T1000 (cell line): ENCODE data around the gene HOXA13.

Source experiments
- DNase-seq: peaks from one replicate; lab custom pipeline; 2025; ENCODE audit warnings: mixed read lengths; lab: John Stamatoyannopoulos, UW

HOXA13 gene

DNA sequence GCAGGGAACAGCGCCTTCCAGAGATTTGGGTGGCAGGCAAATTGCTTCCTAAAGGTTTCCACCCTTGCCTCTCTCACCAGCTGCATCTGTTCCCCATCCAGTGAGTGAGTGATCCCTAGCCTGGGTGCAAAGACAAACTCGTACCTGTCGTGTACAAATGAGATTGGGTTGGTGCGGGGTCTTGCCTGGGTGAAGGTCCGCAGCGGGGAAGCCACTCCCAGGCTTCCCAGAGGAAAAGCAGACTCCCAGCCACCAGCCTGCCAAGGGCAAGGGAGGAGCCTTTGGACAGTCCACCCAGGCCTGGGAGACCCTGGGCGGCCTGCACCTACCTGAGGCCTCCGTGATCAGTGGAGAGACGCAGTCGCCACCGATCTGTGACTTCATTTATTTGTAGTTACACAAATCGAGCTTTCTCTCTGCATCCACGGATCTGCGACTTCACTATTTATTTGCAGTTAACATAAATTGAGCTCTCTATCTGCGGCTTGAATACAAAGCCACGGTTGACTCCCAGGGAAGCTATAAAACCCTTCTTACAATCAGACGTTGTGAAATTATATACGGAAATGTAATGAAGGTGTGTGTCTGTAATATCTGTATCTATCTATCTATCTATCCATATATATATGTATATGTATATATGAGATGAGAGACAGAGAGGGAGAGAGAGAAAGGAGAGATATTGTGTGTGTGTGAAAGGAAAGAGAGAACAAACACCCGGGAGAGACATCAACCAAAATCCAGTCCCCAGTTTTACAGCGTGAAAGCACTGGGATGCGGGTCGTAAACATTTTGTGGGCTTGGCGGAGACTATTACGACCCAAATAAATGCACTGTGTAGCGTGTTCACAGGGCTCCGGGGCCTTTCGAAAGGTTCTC is 40.4 kb downstream of the HOXA13 start:
- no peak for DNase-seq

DNA sequence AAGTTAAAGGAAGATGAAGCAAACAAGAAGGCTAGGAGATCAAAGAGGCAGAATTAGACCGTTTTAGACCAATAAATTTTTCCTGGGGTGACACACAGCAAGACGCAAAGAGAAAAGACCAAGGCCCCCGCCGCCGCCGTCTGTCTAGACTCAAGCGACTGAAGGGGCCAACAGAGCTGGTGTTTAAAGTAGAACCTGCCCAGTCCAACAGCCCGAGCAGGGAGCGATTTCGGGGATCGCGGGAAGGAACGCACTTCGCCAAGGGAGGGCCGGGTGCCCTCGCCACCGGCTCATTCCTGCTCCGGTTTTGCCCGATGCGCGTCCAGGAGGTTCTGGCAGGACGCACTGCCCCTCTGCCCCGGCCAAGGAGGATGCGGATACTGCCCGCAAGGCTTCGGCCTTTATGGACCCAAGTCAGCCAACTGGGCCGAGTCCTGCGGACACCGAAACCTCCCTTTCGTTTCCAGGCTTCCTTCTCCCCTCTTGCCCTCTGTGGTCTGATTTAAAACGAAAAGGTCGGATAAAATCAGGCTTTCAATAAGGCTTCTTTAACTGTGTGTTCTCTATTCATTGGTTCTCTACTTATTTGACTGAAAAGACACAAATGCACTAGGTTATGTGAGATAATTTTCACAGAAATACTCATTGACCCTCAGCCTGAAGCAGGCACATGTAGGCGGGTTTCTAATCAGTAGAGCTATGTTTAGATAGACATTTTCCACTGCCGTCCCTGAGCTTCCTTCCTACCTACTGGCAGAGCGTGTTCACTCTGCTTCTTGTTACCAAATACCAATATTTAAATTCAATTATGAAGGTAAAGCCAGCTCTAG is 41.2 kb downstream of the HOXA13 start:
- DNase-seq = no peak

DNA sequence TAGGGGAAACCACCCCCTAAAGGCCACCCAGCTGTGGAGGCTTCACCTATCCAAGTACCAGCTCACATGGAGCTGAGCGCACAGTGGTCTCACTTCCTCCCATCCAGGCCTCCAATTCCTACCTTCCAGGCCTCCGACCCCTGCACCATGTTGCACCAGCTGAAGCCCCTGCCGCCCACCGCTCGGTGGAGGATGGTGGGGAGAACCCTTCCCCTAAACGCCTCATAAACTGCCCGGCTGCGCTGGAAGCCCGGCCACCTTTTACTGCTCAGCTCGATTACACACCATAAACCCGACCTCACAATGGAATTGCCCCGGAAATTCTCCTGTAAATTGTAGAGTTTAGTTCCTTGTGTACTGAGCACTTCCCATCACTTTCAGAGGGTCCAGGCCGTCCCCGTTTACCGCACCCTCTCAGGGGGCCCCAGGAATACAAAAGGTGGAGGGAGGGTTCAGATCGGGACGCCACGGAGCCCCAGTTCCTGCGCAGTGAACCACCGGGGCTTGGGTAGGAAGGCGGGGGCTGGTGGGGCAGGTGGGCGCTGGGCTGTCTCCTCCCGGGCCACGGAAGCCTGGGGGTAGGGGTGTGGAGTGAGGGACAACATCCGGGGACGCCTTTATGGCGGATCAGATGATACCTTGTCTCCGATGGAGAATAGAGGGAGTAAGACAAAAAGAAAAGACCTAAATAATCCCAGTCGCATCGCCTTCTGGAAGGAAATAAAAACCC is 42.0 kb downstream of the HOXA13 start:
- DNase-seq = no peak

DNA sequence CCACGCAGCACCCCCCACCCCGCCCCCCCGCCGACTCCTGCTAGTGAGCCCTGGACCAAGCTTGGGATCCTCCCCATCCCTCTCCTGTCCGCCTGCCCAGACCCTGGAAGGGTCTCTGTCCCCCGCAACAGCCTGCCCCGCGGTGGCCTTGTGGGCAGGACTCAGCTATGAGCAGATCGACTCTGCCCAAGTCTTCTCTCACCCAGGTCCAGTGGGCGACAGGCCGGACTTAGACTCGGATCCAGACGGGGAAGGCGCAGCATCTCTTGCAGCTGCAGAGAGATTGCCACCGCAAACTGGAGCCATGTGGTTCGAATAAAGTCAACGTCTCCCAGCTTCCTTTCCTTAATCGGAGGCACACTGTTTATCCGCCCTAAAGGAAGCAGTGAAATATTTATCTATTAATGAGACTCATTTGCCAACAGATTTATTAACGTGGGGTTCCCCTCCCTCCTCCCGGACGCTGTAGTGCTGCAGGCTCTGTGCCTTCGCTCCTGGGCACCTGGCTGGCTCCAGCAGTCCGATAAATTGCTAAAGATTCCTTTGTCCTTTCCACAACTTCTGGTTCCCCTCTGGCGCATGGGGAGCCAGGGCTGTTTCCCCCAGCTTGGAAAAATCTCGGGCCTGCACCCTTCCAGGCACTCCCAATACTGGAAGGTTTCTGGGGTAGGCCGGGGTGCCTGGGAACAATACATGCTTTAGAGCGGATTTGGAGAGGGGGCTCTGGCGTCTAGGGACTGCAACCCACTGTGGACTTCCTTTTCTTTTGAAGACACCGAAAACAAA is 42.8 kb downstream of the HOXA13 start:
- DNase-seq = no peak

DNA sequence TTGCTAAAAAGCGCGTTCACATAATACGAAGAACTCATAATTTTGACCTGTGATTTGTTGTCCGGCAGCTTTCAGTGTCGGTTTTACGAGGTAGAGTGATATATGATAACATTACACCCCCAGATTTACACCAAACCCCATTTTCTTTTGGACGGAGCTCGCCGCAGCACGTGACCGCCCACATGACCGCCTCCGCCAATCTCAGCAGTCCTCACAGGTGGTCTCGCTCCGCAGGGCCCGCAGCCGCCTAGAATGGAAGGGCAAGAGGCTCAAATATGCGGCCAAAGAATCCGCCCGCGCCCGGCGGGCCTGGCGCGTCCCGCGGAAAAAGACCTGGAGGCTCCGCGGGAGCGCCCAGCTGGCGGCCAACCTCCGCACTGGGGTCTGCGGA is 43.4 kb downstream of the HOXA13 start, which contains the start of gene HOXA7:
HOXA7 (minus strand) TSS at position 168 of the 391 bp plus-strand sequence; CDS start at position 38, 130 bp downstream.
- DNase-seq = peak; percentile 35

DNA sequence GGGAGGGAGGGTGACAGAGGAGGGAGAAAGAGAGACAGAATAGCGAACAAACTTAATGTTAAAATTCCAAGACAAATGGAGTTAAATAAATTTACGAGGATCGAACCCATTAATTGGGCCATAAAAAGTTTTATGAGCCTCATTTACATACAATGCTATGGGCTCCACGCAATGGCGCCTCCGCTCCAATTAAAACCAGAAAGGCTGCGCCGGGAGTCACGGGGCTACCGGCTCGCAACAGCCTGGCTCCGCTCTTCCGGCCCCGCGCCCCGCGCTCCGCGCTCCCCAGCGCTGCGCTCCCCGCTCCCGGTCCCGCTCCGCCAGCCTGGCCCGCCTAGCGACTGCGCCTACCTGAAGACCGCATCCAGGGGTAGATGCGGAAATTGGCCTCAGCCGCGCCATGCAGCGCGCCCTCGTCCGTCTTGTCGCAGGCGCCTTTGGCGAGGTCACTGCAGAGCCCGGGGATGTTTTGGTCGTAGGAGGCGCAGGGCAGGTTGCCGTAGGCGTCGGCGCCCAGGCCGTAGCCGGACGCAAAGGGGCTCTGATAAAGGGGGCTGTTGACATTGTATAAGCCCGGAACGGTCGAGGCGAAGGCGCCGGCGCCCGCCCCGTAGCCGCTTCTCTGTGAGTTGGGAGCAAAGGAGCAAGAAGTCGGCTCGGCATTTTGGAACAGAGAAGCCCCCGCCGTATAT is 43.9 kb downstream of the HOXA13 start:
- peak; percentile 32 for DNase-seq

DNA sequence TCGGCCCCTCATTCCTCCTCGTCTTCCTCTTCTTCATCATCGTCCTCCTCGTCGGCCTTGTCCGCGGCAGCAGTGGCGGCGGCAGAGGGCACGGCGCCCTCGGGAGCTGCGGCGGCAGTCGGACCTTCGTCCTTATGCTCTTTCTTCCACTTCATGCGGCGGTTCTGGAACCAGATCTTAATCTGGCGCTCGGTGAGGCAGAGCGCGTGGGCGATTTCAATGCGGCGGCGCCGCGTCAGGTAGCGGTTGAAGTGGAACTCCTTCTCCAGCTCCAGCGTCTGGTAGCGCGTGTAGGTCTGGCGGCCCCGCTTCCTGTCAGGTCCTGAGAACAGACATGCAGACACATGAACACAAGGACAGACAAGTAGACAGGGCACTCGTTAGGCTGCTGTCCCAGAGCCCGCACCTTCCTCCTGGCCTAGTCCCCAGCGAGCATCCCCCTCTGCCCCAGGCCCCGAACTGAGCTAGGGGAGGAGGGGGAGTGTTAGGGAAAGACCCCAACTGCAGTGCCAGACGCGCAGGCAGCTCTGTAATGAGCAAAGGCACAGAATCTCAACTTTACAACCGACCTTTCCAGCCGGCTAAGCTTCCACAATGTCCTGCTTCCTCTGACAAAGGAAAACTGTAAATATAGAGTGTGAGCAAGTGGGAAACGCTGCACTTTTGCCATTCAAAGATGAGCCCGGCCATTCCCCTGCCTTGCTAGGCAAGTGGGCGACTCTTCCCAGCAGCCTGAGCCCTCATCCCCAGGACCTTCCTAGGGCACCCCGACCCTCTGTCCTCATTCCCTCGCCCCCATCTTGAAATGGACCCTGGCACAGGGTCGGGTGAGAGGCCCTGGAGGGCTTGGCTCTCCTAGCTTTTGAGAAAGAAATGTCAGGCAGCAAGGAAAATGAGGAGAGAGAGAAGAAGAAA is 44.7 kb downstream of the HOXA13 start:
- DNase-seq = no peak

DNA sequence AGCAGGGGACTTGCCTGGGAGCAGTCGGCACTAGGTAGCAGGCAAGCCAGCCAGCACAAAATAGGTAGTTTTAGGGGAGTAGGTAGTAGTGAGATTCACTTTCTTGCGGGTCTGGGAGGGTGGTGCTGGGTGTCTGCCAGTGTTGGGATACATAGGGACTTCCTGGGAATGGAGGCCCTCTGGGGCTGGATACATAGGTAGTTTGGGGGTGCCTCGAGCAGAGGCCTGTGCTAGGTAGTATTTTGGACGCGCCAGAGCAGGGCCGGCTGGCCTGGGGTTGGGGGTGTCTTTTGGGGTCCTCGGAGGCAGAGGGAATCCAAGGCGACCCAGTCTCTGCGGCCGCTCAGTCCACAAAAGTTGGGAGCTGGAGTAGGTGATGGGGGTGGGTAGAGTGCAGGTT is 45.5 kb downstream of the HOXA13 start:
- no peak for DNase-seq

DNA sequence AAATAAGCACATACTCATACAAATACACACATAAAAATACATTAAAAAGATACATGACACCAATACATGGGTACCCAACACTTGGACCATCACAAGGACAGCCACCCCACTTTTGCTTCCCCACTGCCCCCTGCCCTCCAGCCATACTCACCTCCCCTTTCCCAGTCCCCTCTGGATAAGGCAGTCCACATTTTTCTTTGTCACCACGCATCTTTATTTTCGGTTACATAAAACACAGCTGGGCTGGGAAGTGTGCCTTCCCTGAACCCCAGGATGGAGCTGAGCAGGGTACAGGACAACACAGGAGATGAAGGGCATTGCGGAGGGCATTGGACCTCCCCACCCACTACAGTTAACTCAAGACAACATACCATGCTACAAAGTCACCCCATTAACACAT is 46.4 kb downstream of the HOXA13 start:
- no peak for DNase-seq

DNA sequence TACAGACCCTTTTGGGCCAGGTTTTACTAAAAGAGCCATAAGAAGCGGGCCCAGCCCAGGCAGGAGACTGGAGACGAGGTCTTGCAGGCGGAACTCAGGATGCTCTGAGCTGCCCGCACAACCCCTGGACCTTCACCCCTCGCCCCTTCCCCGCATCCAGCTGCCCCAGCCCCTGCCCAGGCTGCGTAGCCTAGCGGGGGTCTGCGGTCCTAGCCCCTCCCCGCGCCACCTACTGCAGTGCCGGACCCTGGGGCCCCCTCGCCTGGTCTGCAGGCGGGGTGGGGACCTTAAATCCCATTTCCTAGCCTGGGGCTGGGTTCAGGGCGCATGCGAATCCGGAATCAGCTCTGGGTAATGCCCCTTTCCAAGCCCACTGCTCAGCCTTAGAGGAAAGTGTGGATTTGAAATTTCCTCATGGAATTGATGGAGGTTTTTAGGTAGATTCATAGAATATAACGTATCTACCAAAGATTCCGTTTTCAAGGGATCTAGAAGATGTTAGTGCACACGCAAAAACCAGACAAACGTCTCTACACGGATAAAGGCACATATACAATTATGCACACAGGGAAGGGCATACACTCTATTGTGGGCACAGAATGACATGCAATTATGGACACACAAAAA is 47.0 kb downstream of the HOXA13 start:
- DNase-seq = no peak

DNA sequence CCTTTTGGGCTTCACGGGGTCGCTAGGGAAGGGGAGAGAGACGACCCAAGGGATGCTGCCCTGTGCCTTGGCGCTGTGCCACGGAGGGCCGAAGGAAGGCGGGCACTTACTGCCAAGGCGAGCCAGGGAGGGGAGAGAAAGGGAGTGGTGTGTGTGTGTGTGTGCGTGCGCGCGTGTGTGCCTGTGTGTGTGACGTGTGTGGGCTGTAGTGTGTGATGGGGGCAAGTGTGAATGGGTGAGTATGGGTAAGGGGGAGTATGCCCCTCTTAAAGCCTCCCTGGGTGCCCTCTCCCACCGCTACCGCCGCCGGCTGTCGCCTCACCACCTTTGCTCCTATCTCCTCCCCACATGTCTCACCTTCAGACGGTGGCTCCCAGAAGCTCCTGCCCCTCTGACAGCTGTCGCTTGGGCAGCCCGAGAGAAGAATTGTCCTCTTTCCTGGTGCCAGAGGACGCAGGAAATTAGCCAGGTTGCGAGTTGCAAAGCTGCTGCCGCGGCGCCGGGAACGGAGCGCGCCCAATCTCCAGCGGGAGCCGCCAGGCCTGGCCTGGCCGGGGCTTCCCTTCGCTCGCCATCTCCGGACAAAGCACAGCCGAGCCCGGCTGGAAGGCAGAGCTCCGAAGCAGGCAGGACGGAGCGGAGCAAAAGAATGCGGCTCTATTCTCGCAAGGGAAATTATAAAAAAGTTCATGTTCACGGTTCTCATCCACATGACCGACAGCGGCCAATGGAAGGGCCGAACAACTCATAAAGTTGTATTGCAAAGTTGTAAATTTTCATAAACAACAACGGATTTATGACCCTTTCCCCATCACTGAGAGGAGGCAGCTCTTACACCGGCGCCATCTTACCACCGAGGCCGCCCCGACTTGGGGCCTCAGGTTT is 47.7 kb downstream of the HOXA13 start, which contains the start of gene HOXA3:
HOXA3 (minus strand) TSS at position 653 of the 885 bp plus-strand sequence. CDS start 41,943 bp downstream, outside the sequence.
- no peak for DNase-seq

DNA sequence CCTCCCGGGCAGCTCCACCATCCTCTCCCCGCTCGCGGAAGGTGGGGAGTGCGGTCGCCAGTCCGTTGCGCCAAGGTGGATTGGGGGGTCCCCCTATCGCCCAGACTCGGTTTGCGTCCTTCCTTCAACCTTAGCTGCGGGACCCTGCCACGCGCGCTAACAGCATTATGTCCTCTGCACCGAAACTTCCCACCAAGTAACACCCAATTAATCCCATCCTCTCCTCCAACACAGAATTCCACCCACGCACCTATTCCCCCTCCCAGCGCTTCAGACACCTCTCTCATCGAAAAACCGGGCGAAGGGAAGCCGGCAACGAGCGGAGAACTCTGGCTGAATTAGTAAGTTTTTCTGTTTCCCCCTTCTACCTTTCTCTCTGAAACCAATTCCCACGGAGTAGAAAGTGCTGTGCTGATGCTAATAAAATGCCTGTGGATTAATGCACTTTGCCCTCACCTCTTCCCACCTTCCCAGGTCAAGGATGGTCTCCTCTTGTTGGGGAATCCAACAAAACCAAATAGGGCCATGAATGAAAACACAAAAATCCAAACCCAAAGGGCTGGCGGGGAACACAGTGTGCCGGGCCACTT is 48.5 kb downstream of the HOXA13 start:
- no peak for DNase-seq

DNA sequence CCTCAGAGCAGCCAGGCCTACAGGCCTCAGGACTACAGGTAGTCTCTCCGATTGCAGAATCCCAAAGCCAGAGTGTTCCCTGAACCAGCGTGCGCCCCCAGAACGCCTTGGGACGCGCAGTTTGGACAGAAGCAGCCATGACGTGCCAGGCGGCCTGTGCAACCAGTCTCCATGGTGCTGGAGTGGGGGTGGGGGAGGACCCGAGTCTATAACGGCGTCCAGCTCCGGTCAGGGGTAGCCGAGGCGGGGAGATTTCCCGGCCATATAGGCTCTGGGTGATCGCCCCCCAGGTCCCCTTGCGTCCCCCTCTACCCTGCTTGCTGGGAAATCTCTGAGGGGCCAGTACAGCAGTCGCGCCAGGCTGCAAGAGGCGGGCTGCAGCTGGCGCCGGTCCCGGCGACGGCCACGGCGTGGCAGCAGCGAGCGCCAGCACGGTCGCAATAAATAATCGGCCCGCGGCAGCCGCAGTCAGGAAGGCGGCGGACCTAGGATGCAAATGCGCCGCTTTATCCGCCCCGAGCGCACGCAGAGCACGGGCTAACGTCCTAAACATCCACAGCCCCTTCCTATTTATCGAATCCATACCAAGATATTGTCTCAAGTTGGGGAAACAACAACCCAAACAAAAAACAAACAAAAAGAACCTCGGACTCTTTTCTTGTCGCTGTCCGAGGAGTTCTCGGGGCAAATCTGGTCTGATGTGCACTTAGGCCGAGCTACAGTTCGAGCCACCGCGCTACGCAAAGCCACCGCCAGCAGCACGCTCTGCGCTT is 49.1 kb downstream of the HOXA13 start:
- peak; percentile 56 for DNase-seq

DNA sequence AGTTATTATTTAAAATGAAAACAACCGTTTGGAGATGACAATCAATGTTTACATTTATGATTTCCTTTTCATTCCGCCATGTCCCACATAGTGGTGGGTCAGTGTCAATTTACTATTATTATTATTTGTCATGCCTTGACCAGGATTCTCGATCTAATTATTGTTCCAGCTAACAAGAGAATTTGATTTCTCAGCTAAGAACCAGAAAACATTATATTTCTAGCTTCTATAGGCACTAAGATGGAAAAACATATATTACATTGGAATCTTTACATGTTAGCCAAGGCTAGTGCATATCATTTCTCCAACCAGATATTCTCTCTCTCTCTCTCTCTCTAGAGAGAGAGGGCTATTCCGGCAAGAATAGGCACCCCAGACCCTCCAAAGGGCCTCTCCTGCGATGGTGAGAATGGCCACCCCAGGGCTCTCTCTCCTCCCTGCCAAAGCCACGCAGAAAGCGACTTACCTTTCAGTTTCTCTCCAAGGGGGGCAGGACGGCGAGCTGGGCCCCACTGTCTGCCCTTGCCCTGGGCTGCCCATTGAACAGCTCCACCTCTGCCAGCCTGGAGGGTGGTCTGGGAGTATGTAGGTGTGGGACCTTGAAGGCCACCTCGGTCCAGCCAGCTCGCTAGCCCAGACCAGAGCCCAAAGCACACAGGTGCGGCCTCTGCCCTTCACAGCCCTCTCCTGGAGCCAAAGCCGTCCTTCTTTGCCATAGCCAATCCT is 49.9 kb downstream of the HOXA13 start:
- DNase-seq = no peak

DNA sequence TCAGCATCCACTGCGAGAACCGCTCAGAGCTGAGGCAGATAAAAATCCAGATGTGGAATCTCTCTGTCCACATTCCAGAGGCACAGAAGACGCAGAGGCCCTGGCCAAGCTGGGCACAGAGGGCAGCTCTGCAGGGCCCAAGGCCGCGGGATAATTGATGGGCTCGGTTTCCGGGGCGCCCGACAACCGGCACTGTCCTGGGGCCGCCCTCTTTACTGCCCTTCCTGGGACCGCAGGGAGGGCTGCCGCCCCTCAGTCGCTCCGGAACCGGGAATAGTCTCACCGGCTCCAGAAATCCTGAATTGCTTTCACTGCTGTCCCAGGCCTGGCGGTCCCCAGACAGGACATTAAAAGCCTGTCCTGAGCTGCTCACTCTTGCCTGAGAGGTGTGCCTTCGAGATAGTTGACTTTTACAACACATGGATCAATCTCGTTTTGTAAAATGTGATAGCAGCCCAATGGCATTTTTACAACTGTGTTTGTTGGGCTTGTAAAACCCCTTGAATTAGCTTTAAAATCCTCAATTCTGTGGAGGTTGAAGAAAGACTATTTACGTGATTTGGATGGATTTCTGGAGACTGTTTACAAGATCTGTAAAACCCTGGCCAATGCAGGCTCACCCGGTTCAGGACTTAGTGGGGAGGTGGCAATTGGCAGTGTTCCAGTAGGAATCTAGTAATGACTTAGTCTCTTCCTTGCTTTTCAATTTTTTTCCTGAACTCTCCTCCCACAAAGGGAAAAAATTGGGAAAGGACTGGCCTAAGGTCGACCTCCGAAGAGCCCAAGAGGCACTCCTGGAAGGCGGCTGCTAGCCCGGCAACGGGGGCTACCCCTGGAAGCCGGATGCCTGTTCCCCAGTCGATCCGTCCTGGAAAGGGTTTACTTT is 50.9 kb downstream of the HOXA13 start:
- DNase-seq = no peak
